ENCODE results near the gene KCNIP2. TPM values are rescaled to one million over a fixed set of nuclear protein-coding genes. Genes with fewer than 3 reads are reported as not detected.

The KCNIP2 gene
- total RNA-seq, 1 donor from 2014 or later: 5.5 TPM

DNA sequence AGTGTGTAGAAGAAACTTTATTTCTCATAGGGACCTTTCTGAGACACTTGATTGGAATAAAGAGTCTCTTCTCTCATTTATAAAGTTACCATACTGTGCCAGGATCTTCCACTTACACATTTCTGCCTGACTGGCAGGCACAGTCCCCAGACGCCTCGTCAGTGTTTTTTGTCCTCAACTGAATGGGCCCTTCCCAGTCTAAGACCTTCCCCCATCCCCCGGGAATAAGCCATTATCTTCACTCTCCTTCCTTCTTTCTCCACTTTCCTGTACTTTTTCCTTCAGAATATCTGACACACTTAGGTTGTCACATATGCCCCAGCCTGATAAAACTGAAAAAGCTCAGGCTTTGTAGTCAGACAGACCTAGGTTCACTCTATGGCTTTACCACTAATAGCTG lies 35.3 kb upstream of the KCNIP2 start:
- Mint-ChIP-seq H3K4me1 (ENCODE audit: low read depth) (peaks cover 15% of the 10 kb centered on the region), H3K27ac (no peak overlapping the region), H3K9me3 (ENCODE audit: low read depth) (no peaks in the 10 kb centered on the region), H3K36me3 (ENCODE audit: insufficient read depth) (no peaks in the 10 kb centered on the region), H3K27me3 (no peaks in the 10 kb centered on the region), H3K4me3 (ENCODE audit: low read depth) (no peak overlapping the region)
- no peak for DNase-seq (ENCODE audit: low spot score, unreplicated experiment)
- TF ChIP-seq, protein P1, sequence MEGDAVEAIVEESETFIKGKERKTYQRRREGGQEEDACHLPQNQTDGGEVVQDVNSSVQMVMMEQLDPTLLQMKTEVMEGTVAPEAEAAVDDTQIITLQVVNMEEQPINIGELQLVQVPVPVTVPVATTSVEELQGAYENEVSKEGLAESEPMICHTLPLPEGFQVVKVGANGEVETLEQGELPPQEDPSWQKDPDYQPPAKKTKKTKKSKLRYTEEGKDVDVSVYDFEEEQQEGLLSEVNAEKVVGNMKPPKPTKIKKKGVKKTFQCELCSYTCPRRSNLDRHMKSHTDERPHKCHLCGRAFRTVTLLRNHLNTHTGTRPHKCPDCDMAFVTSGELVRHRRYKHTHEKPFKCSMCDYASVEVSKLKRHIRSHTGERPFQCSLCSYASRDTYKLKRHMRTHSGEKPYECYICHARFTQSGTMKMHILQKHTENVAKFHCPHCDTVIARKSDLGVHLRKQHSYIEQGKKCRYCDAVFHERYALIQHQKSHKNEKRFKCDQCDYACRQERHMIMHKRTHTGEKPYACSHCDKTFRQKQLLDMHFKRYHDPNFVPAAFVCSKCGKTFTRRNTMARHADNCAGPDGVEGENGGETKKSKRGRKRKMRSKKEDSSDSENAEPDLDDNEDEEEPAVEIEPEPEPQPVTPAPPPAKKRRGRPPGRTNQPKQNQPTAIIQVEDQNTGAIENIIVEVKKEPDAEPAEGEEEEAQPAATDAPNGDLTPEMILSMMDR (IDR thresholded peaks at IDR 0.05; ENCODE audit: unreplicated experiment): no peak

GRCh38 chr10:101875068-101875688 lies 31.6 kb upstream of the KCNIP2 start:
- H3K27ac Mint-ChIP-seq: no peak overlapping the region
- DNase-seq (ENCODE audit: low spot score, unreplicated experiment): no peak

DNA sequence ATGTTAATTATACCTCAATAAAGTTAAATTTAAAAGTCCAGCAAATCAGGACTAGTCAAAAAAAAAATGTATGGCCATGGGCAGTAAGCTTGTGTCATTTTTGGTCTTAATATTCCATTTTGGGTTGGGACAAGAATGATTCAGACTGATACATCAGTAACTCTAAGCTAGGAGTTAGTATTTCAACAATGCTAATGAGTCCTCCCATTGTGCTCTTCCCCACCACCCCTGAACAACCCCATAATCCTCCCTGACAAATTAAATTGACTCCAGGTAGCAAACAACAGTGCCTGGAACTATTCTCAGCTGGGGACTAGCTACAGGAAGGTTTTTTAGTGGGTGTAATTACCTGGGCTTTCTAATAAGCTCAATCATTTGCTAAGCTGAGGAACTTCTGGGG lies 30.7 kb upstream of the KCNIP2 start:
- TF ChIP-seq, protein P1 (IDR thresholded peaks at IDR 0.05; ENCODE audit: unreplicated experiment): no peak
- peaks cover 10% of the 10 kb centered on the region for H3K4me1 Mint-ChIP-seq (ENCODE audit: low read depth)
- no peaks in the 10 kb centered on the region for H3K36me3 Mint-ChIP-seq (ENCODE audit: insufficient read depth)
- no peak overlapping the region for H3K27ac Mint-ChIP-seq
- H3K27me3 Mint-ChIP-seq: no peaks in the 10 kb centered on the region
- no peak for DNase-seq (ENCODE audit: low spot score, unreplicated experiment)
- no peaks in the 10 kb centered on the region for H3K9me3 Mint-ChIP-seq (ENCODE audit: low read depth)
- no peak overlapping the region for H3K4me3 Mint-ChIP-seq (ENCODE audit: low read depth)

More at GRCh38 chr10:101875068-101875688, 31.6 kb upstream of the KCNIP2 start:
- Mint-ChIP-seq H3K4me1 (ENCODE audit: low read depth) (peaks cover 10% of the 10 kb centered on the region), H3K4me3 (ENCODE audit: low read depth) (no peak overlapping the region), H3K9me3 (ENCODE audit: low read depth) (no peaks in the 10 kb centered on the region), H3K27me3 (no peaks in the 10 kb centered on the region), H3K36me3 (ENCODE audit: insufficient read depth) (no peaks in the 10 kb centered on the region)
- TF ChIP-seq, protein P1 (IDR thresholded peaks at IDR 0.05; ENCODE audit: unreplicated experiment): no peak

DNA sequence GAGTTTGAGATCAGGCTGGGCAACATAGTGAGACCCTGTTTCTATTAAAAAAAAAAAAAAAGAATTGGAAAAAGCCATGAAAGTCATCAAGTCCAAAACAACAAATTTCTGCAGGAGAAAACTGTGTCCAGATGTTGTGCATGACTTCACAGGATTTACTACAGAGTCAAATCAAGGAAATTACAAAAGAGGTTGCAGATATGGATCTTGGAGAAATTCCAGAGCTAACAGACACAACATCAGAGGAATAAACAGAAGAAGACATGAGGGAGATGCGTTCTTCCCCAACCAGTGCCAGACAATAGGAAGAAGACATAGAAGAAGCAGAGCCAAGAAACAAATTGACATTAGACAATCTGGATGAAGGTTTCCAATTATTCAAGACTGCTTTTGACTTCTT lies 24.3 kb upstream of the KCNIP2 start:
- no peak for DNase-seq (ENCODE audit: low spot score, unreplicated experiment)
- Mint-ChIP-seq H3K9me3 (ENCODE audit: low read depth) (peaks cover 4% of the 10 kb centered on the region), H3K27ac (no peak overlapping the region), H3K27me3 (no peaks in the 10 kb centered on the region), H3K4me3 (ENCODE audit: low read depth) (no peak overlapping the region), H3K36me3 (ENCODE audit: insufficient read depth) (peaks cover 9% of the 10 kb centered on the region), H3K4me1 (ENCODE audit: low read depth) (no peaks in the 10 kb centered on the region)
- TF ChIP-seq, protein P1 (IDR thresholded peaks at IDR 0.05; ENCODE audit: unreplicated experiment): no peak

DNA sequence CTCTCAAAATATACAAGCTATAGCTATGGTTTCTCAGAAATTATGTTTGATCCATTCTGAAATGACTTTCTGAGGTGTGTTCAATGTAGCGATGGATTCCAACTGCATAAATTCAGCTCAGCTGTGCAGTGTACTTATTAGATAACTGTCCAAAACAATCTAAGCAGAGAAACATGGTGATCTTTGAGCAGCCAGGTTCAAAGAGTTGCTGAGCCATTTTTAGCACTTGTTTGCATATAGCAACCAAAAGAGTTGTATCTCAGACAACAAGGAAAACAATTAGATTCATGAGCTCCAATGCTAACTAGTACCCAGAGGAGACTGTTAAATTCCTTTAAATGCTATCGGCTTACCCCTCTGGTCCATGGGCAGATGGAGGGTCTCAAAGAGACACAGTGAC lies 15.9 kb upstream of the KCNIP2 start:
- Mint-ChIP-seq H3K4me1 (ENCODE audit: low read depth) (no peaks in the 10 kb centered on the region), H3K4me3 (ENCODE audit: low read depth) (no peak overlapping the region), H3K27me3 (no peaks in the 10 kb centered on the region), H3K9me3 (ENCODE audit: low read depth) (peaks cover 12% of the 10 kb centered on the region), H3K27ac (no peak overlapping the region), H3K36me3 (ENCODE audit: insufficient read depth) (peaks cover 23% of the 10 kb centered on the region)
- TF ChIP-seq, protein P1 (IDR thresholded peaks at IDR 0.05; ENCODE audit: unreplicated experiment): no peak
- DNase-seq (ENCODE audit: low spot score, unreplicated experiment): no peak

All from progenitor cell of endocrine pancreas (in vitro differentiated cells).